B cell (primary cell): ENCODE data around the gene DTWD2.

Experiments
- EZH2 ChIP-seq: IDR thresholded peaks from 2 replicates; pipeline ENCODE4 v1.6.1; 2012; ENCODE audit warnings: borderline replicate concordance, low read depth, mild to moderate bottlenecking, moderate library complexity, low read length; ENCODE audit not compliant: insufficient read depth, poor library complexity, severe bottlenecking
- TF ChIP-seq, protein P1 (sequence below): fragments of 200-600 bp; IDR thresholded peaks from one replicate; pipeline ENCODE4 v1.8.0; 2022; ENCODE audit warnings: antibody characterized with exemption, mild to moderate bottlenecking

- TF ChIP-seq, protein P1, sequence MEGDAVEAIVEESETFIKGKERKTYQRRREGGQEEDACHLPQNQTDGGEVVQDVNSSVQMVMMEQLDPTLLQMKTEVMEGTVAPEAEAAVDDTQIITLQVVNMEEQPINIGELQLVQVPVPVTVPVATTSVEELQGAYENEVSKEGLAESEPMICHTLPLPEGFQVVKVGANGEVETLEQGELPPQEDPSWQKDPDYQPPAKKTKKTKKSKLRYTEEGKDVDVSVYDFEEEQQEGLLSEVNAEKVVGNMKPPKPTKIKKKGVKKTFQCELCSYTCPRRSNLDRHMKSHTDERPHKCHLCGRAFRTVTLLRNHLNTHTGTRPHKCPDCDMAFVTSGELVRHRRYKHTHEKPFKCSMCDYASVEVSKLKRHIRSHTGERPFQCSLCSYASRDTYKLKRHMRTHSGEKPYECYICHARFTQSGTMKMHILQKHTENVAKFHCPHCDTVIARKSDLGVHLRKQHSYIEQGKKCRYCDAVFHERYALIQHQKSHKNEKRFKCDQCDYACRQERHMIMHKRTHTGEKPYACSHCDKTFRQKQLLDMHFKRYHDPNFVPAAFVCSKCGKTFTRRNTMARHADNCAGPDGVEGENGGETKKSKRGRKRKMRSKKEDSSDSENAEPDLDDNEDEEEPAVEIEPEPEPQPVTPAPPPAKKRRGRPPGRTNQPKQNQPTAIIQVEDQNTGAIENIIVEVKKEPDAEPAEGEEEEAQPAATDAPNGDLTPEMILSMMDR: no peak
- TF ChIP-seq EZH2: no peak
These were observed 99.2 kb downstream of the DTWD2 start for GRCh38 chr5:118889165-118889564.
